ENCODE results near the gene GRIN3A.

The GRIN3A gene

GRCh38 chr9:101639785-101640665 is 98.4 kb downstream of the GRIN3A start:
- no peak for TF ChIP-seq CTCF (IDR thresholded peaks at IDR 0.05; ENCODE audit: low read depth, low read length)
- DNase-seq (ENCODE audit: low read depth in 2 of 2): peak in 1 of 2 donors; percentile 5
- no peak overlapping the region for H3K4me3 ChIP-seq (replicated peaks in 1 of 2; ENCODE audit: low read depth in 2 of 2, low read length in 2 of 2)

GRCh38 chr9:101639311-101639710 is 99.1 kb downstream of the GRIN3A start:
- H3K4me3 ChIP-seq (replicated peaks in 1 of 2; ENCODE audit: low read depth in 2 of 2, low read length in 2 of 2): no peak overlapping the region
- TF ChIP-seq CTCF (IDR thresholded peaks at IDR 0.05; ENCODE audit: low read depth, low read length): no peak
- DNase-seq (ENCODE audit: low read depth in 2 of 2): no peak

- no peak overlapping the region for H3K4me3 ChIP-seq (replicated peaks in 1 of 2; ENCODE audit: low read depth in 2 of 2, low read length in 2 of 2)
- DNase-seq (ENCODE audit: low read depth in 2 of 2): no peak
- TF ChIP-seq CTCF (IDR thresholded peaks at IDR 0.05; ENCODE audit: low read depth, low read length): no peak
These were observed 102.2 kb downstream of the GRIN3A start for GRCh38 chr9:101636247-101636646.

GRCh38 chr9:101635473-101635872 is 103.0 kb downstream of the GRIN3A start:
- TF ChIP-seq CTCF (IDR thresholded peaks at IDR 0.05; ENCODE audit: low read depth, low read length): no peak
- DNase-seq (ENCODE audit: low read depth in 2 of 2): no peak
- H3K4me3 ChIP-seq (replicated peaks in 1 of 2; ENCODE audit: low read depth in 2 of 2, low read length in 2 of 2): no peak overlapping the region

GRCh38 chr9:101634741-101635409 is 103.6 kb downstream of the GRIN3A start:
- no peak for DNase-seq (ENCODE audit: low read depth in 2 of 2)
- no peak for TF ChIP-seq CTCF (IDR thresholded peaks at IDR 0.05; ENCODE audit: low read depth, low read length)
- no peak overlapping the region for H3K4me3 ChIP-seq (replicated peaks in 1 of 2; ENCODE audit: low read depth in 2 of 2, low read length in 2 of 2)

GRCh38 chr9:101632611-101633010 is 105.8 kb downstream of the GRIN3A start:
- no peak for TF ChIP-seq CTCF (IDR thresholded peaks at IDR 0.05; ENCODE audit: low read depth, low read length)
- H3K4me3 ChIP-seq (replicated peaks in 1 of 2; ENCODE audit: low read depth in 2 of 2, low read length in 2 of 2): no peak overlapping the region
- no peak for DNase-seq (ENCODE audit: low read depth in 2 of 2)

Measured in cardiac fibroblast (primary cell).